K562 (cell line): ENCODE data around the gene RHAG. TPM values are rescaled to one million over a fixed set of nuclear protein-coding genes. Genes with fewer than 3 reads are reported as not detected.

Source experiments
- ATAC-seq: fragments of 200-7000 bp; cut with Tn5 transposase; 3 replicates; pipeline ENCODE4 v1.9.1; 2020; ENCODE audit warnings: moderate library complexity
- BruUV-seq: library from RNA; stranded (reverse); fragments of 400-500 nt; replicated peaks from 2 replicates; lab custom pipeline; 2021; lab: Mats Ljungman, UMichigan
- CTCF ChIA-PET: fragments of 300-600 bp; formaldehyde crosslinking; extraction: SDS; loops from one replicate; lab custom pipeline; 2021; ENCODE audit warnings: low intra/inter-chr PET ratio; lab: Yijun Ruan, JAX
- POLR2A ChIA-PET: fragments of 300-600, 350-650 bp; sonication (Branson Sonifier 250); formaldehyde crosslinking; extraction: SDS; loops from one replicate; lab custom pipeline; 2021; ENCODE audit warnings: antibody characterized with exemption, inconsistent platforms; lab: Yijun Ruan, JAX
- DNase-seq, 4 experiments: peaks; one replicate each; pipeline versions ENCODE4 v3.0.0 to v3.0.0-alpha.2; 2011 to 2018; ENCODE audit warnings: low spot score in 3 of 4, mixed read lengths in 3 of 4; ENCODE audit errors: extremely low read depth in 1 of 4
- FAIRE-seq: peaks from 2 replicates; lab custom pipeline; 2011; peaks lifted over from hg19 to GRCh38; lab: Jason Lieb, UNC
- H2AFZ ChIP-seq: 2 replicates; pipeline ENCODE4 v1.6.0; 2011; ENCODE audit warnings: low read depth, low read length, control low read depth, inconsistent platforms
- H3K27ac ChIP-seq: fragments of 200-600 bp; 3 replicates; pipeline ENCODE4 v1.8.0; 2011; ENCODE audit warnings: low read depth, mild to moderate bottlenecking, control low read depth, inconsistent platforms, low read length, moderate library complexity, mixed read lengths; ENCODE audit errors: extremely low read depth
- H3K27me3 ChIP-seq, 2 experiments: fragments of 300-600 bp in 1 of 2; 2 replicates in 1 of 2; 3 replicates in 1 of 2; pipeline versions ENCODE4 v1.6.0 to v1.8.0; 2011; ENCODE audit warnings: inconsistent platforms in 2 of 2, low read length in 2 of 2, mild to moderate bottlenecking in 1 of 2, mixed read lengths in 1 of 2, moderate library complexity in 1 of 2; ENCODE audit not compliant: control insufficient read depth in 2 of 2, insufficient read depth in 2 of 2
- H3K36me3 ChIP-seq: fragments of 300-600 bp; 3 replicates; pipeline ENCODE4 v1.8.0; 2011; ENCODE audit warnings: mild to moderate bottlenecking, low read length, inconsistent platforms; ENCODE audit not compliant: control insufficient read depth, insufficient read depth
- H3K4me1 ChIP-seq, 2 experiments: fragments of 200-600 bp in 1 of 2; replicated peaks in 1 of 2; 2 replicates in 1 of 2; 3 replicates in 1 of 2; pipeline versions ENCODE4 v1.5.1 to v1.8.0; 2011; ENCODE audit warnings: inconsistent platforms in 2 of 2, low read length in 2 of 2, mild to moderate bottlenecking in 1 of 2, mixed read lengths in 1 of 2, moderate library complexity in 1 of 2; ENCODE audit not compliant: control insufficient read depth in 2 of 2, insufficient read depth in 2 of 2
- H3K4me2 ChIP-seq: 2 replicates; pipeline ENCODE4 v1.6.1; 2011; ENCODE audit warnings: low read length, control low read depth, inconsistent platforms, mixed read lengths; ENCODE audit not compliant: insufficient read depth
- H3K4me3 ChIP-seq: fragments of 200-600 bp; sonication (generic), shearing (Covaris generic); 2 replicates; pipeline ENCODE4 v1.5.1; 2016; ENCODE audit warnings: control low read depth, inconsistent platforms
- H3K79me2 ChIP-seq: fragments of 200-600 bp; 3 replicates; pipeline ENCODE4 v1.8.0; 2011; ENCODE audit warnings: low read length, inconsistent platforms; ENCODE audit not compliant: control insufficient read depth, insufficient read depth
- H3K9ac ChIP-seq, 2 experiments: 2 replicates each; pipeline versions ENCODE4 v1.6.0 to v1.6.1; 2011; ENCODE audit warnings: low read depth in 2 of 2, low read length in 2 of 2, control low read depth in 1 of 2, inconsistent platforms in 1 of 2, mild to moderate bottlenecking in 1 of 2, mixed read lengths in 1 of 2; ENCODE audit not compliant: insufficient read depth in 1 of 2
- H3K9me1 ChIP-seq: one replicate; pipeline ENCODE4 v1.6.0; 2011; ENCODE audit warnings: inconsistent platforms, mild to moderate bottlenecking, low read length, moderate library complexity; ENCODE audit not compliant: control insufficient read depth, insufficient read depth
- H3K9me3 ChIP-seq: replicated peaks from 2 replicates; pipeline ENCODE4 v1.5.1; 2011; ENCODE audit warnings: low read depth, low read length, inconsistent platforms; ENCODE audit not compliant: control insufficient read depth, insufficient read depth
- H4K20me1 ChIP-seq: replicated peaks from 2 replicates; pipeline ENCODE4 v1.6.1; 2011; ENCODE audit warnings: low read length, inconsistent platforms, mixed read lengths; ENCODE audit not compliant: control insufficient read depth, insufficient read depth
- C11orf30 ChIP-seq: fragments of 450-650 bp; IDR thresholded peaks from 2 replicates; pipeline ENCODE4 v1.6.1; 2016; ENCODE audit warnings: low read depth, mild to moderate bottlenecking
- KDM1A ChIP-seq, 2 experiments: fragments of 450-650 bp; IDR thresholded peaks; 2 replicates each; pipeline ENCODE4 v1.6.1; 2016; ENCODE audit warnings: mild to moderate bottlenecking in 2 of 2
- ZNF24 ChIP-seq: fragments of 450-650 bp; IDR thresholded peaks from 2 replicates; pipeline ENCODE4 v1.6.1; 2016
- WGBS: fragments of 100-300 bp; shearing (Covaris generic); methylation state at CpG from one replicate; pipeline ENCODE4 v1.1.6; 2016; ENCODE audit warnings: low coverage, mixed read lengths; ENCODE audit not compliant: insufficient coverage; ENCODE audit errors: missing lambda C conversion rate; 5-methylcytosine and 5-hydroxymethylcytosine counted together
- in situ Hi-C: fragments of 300-500 bp; cut with MboI; formaldehyde crosslinking; loops from 4 replicates; pipeline ENCODE4 v1.15.0; 2018; ENCODE audit warnings: inconsistent platforms, mixed read lengths
- intact Hi-C: fragments of 100-400 bp; cut with micrococcal nuclease; formaldehyde crosslinking; loops from 2 replicates; pipeline ENCODE4 v1.14.2; 2022
- polyA plus RNA-seq, 8 experiments: library from polyadenylated mRNA; depleted of rRNA in 4 of 8; stranded (reverse) in 5 of 8; unstranded in 3 of 8; fragments of >200 nt; fragmentation: Nextera tagmentation in 2 of 8; fragmentation: Illumina TruSeq in 1 of 8; extraction: Ambion mirVana in 2 of 8; extraction: Trizol in 1 of 8; gene quantifications; 2 replicates each; pipeline versions ENCODE4 v1.2.1 to v1.2.3, GENCODE V29; 2011 to 2014; ENCODE audit warnings: inconsistent platforms in 1 of 8, missing spikeins in 1 of 8
- total RNA-seq, 7 experiments: library from RNA; depleted of rRNA in 6 of 7; stranded (reverse); fragments of >200 nt in 6 of 7; fragmentation: Illumina TruSeq in 2 of 7; extraction: Trizol in 2 of 7; gene quantifications; 2 replicates each; pipeline versions ENCODE4 v1.2.1 to v1.2.3, GENCODE V29; 2011 to 2021; ENCODE audit warnings: low replicate concordance in 1 of 7
- TF ChIP-seq, protein P1 (sequence below): fragments of 450-650 bp; IDR thresholded peaks from 2 replicates; pipeline ENCODE4 v1.7.0; 2016; ENCODE audit warnings: borderline replicate concordance
- TF ChIP-seq, protein P2 (sequence below): fragments of 450-650 bp; IDR thresholded peaks from 2 replicates; pipeline ENCODE4 v1.6.1; 2017; ENCODE audit warnings: antibody characterized with exemption, mild to moderate bottlenecking

RHAG gene
- total and polyA plus RNA-seq, 9 of the 15 experiments (the other 6 are each of a cell fraction or from before 2014, with no cell fraction given) = 290 to 1,202 (median 505) TPM

DNA sequence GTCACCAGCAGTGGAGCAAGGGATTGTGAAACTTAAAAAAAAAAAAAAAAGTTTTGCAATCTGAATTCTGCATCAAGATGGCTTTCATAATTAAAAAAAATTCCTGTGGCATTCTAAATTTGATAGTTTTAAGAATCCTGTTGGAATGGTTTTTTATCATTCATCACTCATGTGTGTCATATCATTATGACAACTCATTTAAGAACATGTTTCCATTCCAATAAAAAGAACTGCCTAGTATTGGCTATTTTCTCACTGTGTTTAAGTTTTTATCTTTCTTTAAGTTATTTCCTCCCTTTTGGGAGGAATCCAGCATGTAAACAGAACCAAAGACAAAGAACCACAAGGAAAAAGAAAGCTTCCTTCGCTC, 26.2 kb upstream of the RHAG start (continued):
- TF ChIP-seq, protein P1, sequence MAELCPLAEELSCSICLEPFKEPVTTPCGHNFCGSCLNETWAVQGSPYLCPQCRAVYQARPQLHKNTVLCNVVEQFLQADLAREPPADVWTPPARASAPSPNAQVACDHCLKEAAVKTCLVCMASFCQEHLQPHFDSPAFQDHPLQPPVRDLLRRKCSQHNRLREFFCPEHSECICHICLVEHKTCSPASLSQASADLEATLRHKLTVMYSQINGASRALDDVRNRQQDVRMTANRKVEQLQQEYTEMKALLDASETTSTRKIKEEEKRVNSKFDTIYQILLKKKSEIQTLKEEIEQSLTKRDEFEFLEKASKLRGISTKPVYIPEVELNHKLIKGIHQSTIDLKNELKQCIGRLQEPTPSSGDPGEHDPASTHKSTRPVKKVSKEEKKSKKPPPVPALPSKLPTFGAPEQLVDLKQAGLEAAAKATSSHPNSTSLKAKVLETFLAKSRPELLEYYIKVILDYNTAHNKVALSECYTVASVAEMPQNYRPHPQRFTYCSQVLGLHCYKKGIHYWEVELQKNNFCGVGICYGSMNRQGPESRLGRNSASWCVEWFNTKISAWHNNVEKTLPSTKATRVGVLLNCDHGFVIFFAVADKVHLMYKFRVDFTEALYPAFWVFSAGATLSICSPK = 0 out of 2 replicates have a peak, but pooled peaks have one; percentile 34

DNA sequence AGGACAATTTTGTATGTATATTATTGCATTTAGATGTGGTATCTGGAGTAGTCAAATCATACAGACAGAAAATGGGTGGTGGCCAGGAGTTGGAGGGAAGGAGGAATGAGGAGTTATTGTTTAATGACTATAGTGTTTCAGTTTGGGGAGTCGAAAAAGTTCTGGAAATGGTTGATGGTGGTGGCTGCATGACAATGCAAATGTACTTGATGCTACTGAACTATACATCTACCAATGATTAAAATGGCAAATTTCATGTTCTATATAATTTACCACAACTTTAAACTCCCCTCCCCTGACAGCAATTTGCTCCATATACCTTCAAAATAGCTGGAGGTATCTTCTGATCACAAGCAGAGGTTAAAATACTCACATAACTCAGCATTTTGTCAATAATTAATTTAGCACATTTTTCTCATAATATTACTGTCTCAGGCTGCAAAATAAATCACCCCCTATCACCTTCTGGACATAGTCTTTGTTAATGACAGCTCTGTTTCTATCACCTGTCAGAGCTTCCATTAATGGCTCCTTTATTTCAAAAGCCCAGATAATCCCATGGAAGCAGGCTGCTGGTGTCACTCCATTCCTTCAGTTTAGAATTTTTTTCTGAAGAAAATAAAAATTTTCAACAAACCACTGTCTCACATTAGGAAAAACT, 25.7 kb upstream of the RHAG start:
- Histone ChIP-seq H3K27ac (peak overlapping the region; percentile 63), H4K20me1 (no peaks in the 10 kb centered on the region), H3K9me3 (no peaks in the 10 kb centered on the region), H3K27me3 (no peaks in the 10 kb centered on the region), H3K36me3 (no peaks in the 10 kb centered on the region), H3K4me2 (peak overlapping the region; percentile 46), H3K4me1 (peaks cover 10 to 20% of the 10 kb centered on the region in 2 experiments; a peak in 4 of 5 replicates), H2AFZ (peak overlapping the region; percentile 93), H3K9me1 (no peaks in the 10 kb centered on the region), H3K79me2 (no peaks in the 10 kb centered on the region), H3K9ac (peak overlapping the region in 1 of 2 experiments; percentile 37; a peak in 2 of 4 replicates), H3K4me3 (no peak overlapping the region)
- peak; percentile 29 for ATAC-seq
- intact Hi-C loops = no loop called here
- ChIA-PET CTCF (no interaction called here), POLR2A (interaction anchor here (0.7 to 1.2 kb wide), 3 partner anchors 18 to 94 kb away, joined by 3 to 7 read pairs (median 5); no protein-coding TSS in a partner anchor)
- peak; percentile 11 for FAIRE-seq
- in situ Hi-C loops = no loop called here
- WGBS = 17% methylated on average over 1 of the region's 1 CpG
- DNase-seq = no peak
- no TSS peak for BruUV-seq
- TF ChIP-seq KDM1A (IDR thresholded peaks at IDR 0.05) (0 out of 4 replicates have a peak, but pooled peaks of 1 of the 2 experiments have one; percentile 14), ZNF24 (0 out of 2 replicates have a peak, but pooled peaks have one; percentile 39), C11orf30 (peak; percentile 63; the same call in 1 of the 2 replicates)
- TF ChIP-seq, protein P2, sequence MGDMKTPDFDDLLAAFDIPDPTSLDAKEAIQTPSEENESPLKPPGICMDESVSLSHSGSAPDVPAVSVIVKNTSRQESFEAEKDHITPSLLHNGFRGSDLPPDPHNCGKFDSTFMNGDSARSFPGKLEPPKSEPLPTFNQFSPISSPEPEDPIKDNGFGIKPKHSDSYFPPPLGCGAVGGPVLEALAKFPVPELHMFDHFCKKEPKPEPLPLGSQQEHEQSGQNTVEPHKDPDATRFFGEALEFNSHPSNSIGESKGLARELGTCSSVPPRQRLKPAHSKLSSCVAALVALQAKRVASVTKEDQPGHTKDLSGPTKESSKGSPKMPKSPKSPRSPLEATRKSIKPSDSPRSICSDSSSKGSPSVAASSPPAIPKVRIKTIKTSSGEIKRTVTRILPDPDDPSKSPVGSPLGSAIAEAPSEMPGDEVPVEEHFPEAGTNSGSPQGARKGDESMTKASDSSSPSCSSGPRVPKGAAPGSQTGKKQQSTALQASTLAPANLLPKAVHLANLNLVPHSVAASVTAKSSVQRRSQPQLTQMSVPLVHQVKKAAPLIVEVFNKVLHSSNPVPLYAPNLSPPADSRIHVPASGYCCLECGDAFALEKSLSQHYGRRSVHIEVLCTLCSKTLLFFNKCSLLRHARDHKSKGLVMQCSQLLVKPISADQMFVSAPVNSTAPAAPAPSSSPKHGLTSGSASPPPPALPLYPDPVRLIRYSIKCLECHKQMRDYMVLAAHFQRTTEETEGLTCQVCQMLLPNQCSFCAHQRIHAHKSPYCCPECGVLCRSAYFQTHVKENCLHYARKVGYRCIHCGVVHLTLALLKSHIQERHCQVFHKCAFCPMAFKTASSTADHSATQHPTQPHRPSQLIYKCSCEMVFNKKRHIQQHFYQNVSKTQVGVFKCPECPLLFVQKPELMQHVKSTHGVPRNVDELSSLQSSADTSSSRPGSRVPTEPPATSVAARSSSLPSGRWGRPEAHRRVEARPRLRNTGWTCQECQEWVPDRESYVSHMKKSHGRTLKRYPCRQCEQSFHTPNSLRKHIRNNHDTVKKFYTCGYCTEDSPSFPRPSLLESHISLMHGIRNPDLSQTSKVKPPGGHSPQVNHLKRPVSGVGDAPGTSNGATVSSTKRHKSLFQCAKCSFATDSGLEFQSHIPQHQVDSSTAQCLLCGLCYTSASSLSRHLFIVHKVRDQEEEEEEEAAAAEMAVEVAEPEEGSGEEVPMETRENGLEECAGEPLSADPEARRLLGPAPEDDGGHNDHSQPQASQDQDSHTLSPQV = peak; percentile 57; the same call in 1 of the 2 replicates
